K562 treated with DMSO at 1 percent for 4 hours (cell line): ENCODE results near the gene SLC2A11. TPM values are rescaled to one million over a fixed set of nuclear protein-coding genes. Genes with fewer than 3 reads are reported as not detected.

Source experiments
- total RNA-seq: library from RNA; unstranded; fragments of 300-600 nt; gene quantifications from 2 replicates; pipeline ENCODE4 v1.2.3, GENCODE V29; 2022; ENCODE audit not compliant: insufficient read depth

SLC2A11 gene
- 4.0 and 5.6 TPM in 2 replicates for total RNA-seq

GRCh38 chr22:23857606-23858483 lies at the start of gene SLC2A11:
Gene SLC2A11, plus strand, starts transcription at chr22:23857875. Its CDS starts 125 bp downstream, at chr22:23858000.

GRCh38 chr22:23838681-23839468 lies 18.8 kb upstream of the SLC2A11 start, which contains the start of gene DERL3:
Gene DERL3, minus strand, starts transcription at chr22:23839006. Its CDS starts 19 bp downstream, at chr22:23838987.

GRCh38 chr22:23893945-23894709 lies 36.5 kb downstream of the SLC2A11 start, which contains the start of gene MIF:
Gene MIF, plus strand, starts transcription at chr22:23894383. Its CDS starts 92 bp downstream, at chr22:23894475.

Other genes with a start within 250 kb of the SLC2A11 start
- gene DRICH1, start 225.6 kb upstream of the SLC2A11 start, total RNA-seq = not detected in 2 replicates
- gene RGL4, start 166.9 kb upstream of the SLC2A11 start, total RNA-seq = 0.24 TPM in 1 of 2 replicates, not detected in the other
- 0.64 and 1.1 TPM in 2 replicates for gene ZNF70, start 106.8 kb upstream of the SLC2A11 start, total RNA-seq
- not detected in 2 replicates for gene VPREB3, start 103.5 kb upstream of the SLC2A11 start, total RNA-seq
- not detected in 2 replicates for gene C22orf15, start 94.9 kb upstream of the SLC2A11 start, total RNA-seq
- 152 and 165 TPM in 2 replicates for gene CHCHD10, start 89.9 kb upstream of the SLC2A11 start, total RNA-seq
- gene MMP11, start 85.0 kb upstream of the SLC2A11 start, total RNA-seq = 1.0 TPM in 1 of 2 replicates, not detected in the other
- gene SMARCB1, start 70.9 kb upstream of the SLC2A11 start, total RNA-seq = 88.8 and 96.2 TPM in 2 replicates
- gene DERL3, start 18.9 kb upstream of the SLC2A11 start, total RNA-seq = 5.4 and 5.5 TPM in 2 replicates
- 381 and 435 TPM in 2 replicates for gene MIF, start 36.5 kb downstream of the SLC2A11 start, total RNA-seq
- not detected in 2 replicates for gene GSTT2B, start 103.3 kb downstream of the SLC2A11 start, total RNA-seq
- 2.7 TPM in 1 of 2 replicates, not detected in the other for gene DDTL, start 109.0 kb downstream of the SLC2A11 start, total RNA-seq
- gene DDT, start 116.6 kb downstream of the SLC2A11 start, total RNA-seq = 96.8 and 105 TPM in 2 replicates
- gene GSTT2, start 122.3 kb downstream of the SLC2A11 start, total RNA-seq = not detected in 2 replicates
- not detected in 2 replicates for gene GSTT4, start 147.6 kb downstream of the SLC2A11 start, total RNA-seq
- 28.4 and 40.6 TPM in 2 replicates for gene CABIN1, start 153.4 kb downstream of the SLC2A11 start, total RNA-seq